Stimulated activated CD8-positive, alpha-beta memory T cell treated with anti-CD3 and anti-CD28 coated beads, Interleukin-7, amount 100 ng/mL, for 4 hours (primary cell): ENCODE measurements around the gene MYO15A.

Experiments
- DNase-seq, 2 donors: peaks; one replicate each; pipeline ENCODE4 v3.0.0-alpha.2; 2020; ENCODE audit warnings: low read depth in 2 of 2

Gene MYO15A

GRCh38 chr17:18136357-18136756 is 27.8 kb downstream of the MYO15A start:
- no peak for DNase-seq

DNA sequence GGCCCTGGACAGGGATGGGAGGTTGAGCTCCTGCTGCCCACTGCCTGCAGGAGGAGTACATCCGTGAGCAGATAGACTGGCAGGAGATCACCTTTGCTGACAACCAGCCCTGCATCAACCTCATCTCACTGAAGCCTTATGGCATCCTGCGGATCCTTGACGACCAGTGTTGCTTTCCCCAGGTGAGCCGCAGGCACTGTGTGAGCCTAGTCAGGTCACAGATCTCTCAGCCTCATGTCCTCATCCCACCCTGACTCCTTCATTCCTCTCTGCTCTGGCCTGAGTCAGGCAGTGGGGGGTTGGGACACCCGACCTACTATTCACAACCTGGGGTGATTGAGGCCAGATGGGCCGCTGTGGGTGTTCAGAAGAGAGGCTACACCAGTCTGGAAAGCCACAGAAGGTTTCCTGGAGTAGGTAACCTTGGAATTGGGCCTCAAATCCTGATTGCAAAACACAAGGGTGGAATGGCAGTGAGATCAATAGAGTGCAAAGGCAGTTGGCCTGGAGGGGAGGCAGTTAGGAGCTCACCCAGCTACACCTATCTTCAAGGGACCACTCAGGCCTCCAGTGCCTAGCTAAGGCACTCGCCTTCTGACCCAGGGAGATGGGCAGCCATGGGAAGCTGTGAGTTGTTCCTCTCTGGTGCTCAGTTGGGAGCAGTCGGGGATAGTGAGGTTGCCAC is 29.7 kb downstream of the MYO15A start:
- DNase-seq = no peak

DNA sequence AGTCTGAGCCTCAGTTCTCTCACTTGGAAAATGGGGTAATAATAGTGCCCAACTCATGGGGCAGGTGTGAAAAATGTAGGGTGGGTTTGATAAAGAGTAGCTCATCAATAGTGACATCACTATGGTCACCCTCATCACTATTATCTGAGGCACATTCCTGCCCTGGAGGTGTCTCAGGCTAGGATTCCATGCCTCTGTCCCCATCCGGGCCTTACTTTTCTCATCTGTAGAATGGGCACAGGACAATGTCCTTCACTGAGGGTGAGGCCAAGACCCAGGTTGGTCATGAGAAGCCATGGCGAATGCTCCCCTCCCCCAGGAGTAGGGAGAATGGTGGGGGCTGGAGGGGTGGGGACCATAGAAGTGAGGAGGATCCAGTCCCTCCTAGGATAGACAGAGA is 30.5 kb downstream of the MYO15A start:
- no peak for DNase-seq

- DNase-seq = no peak
These were observed 30.9 kb downstream of the MYO15A start for GRCh38 chr17:18139498-18139897.

- no peak for DNase-seq
These were observed 31.4 kb downstream of the MYO15A start for GRCh38 chr17:18139949-18140348.

GRCh38 chr17:18140648-18141047 is 32.1 kb downstream of the MYO15A start:
- DNase-seq = no peak

DNA sequence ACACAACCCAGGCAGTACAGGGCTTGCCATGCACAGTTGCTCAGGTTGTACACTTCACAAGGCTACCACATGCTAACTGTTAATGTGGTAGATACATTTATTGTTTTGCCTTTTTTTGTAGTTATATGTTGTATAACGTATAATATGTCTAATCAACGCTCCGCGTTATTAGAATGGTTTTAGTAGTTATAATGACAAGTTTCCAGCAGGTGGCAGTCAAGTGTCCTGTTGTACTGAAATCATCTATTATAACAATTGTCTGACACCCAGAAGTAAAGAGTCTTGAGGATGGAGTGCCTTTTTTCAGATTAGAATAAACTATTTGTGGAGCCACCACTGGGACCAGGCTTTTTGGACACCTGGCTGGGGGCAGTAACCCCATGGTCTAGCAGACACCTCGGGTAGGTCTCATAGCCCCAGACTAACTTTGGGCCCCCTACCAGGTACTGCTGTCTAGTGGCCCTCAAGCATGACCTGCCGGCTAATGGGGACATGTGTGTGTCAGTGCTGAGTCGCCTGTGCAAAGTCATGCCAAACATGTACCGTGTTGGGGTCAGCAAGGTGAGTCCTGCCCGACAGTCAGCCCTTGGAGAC is 32.8 kb downstream of the MYO15A start:
- DNase-seq = no peak

- no peak for DNase-seq
These were observed 33.9 kb downstream of the MYO15A start for GRCh38 chr17:18142417-18142816.

- no peak for DNase-seq
These were observed 34.7 kb downstream of the MYO15A start for GRCh38 chr17:18143044-18143936.

DNA sequence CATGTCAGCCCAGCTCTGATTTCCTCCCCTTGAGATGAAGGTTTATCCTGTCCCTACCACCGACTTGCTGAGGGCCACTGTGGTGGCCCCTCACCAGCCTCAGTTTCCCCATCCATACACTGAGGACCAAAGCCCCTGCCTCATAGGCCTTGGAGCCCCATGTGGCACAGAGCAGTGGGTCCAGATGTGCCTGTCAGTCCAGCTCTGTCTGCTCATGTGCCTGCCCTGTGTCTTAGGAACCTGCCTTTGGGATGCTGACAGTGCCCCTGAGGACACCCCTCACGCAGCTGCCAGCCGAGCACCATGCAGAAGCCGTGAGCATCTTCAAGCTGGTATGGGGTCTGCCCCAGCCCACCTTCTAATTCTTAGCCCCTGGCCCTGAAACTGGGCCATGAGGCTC is 35.7 kb downstream of the MYO15A start:
- DNase-seq = no peak

GRCh38 chr17:18144855-18145254 is 36.3 kb downstream of the MYO15A start:
- DNase-seq = no peak

DNA sequence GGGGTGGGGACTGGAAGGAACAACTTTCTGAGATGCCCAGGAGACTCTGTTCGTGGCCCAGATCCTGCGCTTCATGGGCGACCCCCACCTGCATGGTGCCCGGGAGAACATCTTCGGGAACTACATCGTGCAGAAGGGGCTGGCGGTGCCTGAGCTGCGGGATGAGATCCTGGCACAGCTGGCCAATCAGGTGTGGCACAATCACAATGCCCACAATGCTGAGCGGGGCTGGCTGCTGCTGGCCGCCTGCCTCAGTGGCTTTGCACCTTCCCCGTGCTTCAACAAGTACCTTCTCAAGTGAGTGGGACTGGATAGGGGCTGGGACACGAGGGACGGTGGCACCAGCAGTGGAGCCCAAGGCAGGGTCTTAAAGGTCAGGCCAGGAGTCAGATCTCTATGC is 37.3 kb downstream of the MYO15A start:
- DNase-seq = no peak

DNA sequence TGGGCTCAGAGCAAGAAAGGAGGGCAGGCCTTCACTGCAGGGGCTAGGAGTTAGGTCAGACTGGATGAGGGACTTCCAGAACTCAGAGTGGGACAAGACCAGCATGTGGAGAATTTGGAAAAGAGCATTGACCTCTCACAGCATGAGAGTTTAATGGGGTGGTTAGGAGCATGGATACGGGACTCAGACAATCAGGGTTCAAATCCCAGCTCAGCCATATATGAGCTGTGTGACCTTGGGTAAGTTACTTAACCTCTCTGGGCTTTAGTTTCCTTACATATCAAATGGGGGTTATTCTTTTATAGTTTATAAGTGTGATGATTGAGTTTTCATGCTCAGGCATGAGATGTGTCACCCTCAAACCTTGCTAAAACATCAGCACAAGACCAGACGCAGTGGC is 37.7 kb downstream of the MYO15A start:
- no peak for DNase-seq

DNA sequence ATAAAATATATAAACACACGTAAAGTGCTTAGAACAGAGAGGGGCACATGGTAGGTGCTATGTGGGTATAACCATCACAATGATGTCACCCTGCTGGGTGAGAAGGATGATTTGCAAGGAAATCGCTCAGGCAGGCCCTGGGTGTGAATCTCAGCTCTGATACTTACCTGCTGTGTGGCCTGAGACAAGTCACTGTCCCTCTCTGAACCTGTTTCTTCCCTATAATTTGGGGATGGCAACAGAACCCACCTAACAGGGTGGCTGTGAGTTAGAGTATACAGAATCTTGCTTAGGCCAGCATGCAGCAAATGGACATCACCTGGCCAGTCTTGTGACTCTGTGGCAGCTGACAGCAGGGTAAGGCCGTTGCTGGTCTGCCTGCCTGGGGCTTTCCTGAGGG is 38.4 kb downstream of the MYO15A start:
- no peak for DNase-seq

DNA sequence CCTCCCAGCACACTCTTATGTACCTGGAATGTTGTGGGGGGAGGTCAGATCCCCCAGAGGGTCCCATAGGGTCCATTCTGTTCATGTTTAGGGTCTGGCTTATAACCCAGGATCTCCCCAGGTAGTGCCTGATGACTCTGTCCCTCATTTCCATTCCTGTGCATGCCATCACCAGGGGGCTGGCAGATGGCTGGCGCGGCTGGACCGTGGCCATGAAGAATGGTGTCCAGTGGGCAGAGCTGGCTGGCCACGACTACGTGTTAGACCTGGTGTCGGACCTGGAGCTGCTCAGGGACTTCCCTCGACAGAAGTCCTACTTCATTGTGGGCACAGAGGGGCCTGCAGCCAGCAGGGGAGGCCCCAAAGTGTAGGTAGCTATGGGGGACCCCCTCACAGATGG is 40.0 kb downstream of the MYO15A start:
- no peak for DNase-seq

DNA sequence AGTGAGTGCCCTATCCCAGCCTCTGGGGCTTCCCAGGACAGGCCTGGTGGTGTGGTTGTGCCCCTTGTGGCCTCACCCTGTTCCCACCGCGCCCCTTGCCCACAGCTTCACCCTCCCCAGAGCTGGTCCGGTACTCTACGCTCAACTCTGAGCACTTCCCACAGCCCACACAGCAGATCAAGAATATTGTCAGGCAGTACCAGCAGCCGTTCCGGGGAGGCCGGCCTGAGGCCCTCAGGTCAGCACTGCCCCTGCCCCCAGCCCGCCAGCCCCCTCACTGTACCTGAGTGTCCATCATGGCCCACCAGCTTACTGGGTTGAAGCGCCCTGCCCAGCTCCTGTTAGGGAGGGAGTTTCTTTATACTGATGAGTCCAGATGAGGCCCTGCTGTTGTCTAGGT is 42.7 kb downstream of the MYO15A start:
- no peak for DNase-seq

DNA sequence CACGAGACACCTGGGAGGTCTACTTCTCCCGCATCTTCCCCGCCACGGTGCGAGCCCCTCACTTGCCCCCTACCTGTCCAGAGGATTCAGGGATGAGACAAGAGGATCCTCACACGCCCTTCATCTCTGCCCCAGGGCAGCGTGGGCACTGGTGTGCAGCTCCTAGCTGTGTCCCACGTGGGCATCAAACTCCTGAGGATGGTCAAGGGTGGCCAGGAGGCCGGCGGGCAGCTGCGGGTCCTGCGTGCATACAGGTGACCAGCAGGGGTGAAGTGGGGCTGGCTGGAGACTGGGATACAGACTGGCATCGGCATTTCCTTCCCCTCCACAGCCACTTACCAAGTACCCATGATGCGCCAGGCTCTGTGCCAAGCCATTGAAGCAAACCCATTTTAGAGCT is 46.6 kb downstream of the MYO15A start:
- DNase-seq = no peak

- DNase-seq = no peak
These were observed 47.8 kb downstream of the MYO15A start for GRCh38 chr17:18156171-18156975.

DNA sequence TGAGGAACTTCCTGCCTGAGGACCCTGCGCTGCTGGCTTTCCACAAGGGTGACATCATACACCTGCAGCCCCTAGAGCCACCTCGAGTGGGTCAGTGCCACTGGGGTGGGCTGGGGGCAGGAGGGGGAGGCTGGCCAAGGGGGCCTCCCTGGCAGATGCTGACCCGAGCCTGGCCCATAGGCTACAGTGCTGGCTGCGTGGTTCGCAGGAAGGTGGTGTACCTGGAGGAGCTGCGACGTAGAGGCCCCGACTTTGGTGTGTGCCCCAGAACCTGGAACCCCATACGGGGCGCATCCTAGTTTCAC is 48.4 kb downstream of the MYO15A start:
- DNase-seq = no peak

GRCh38 chr17:18157354-18157985 is 48.9 kb downstream of the MYO15A start:
- no peak for DNase-seq

- DNase-seq = peak; percentile 90
These were observed 49.6 kb downstream of the MYO15A start for GRCh38 chr17:18158022-18158600.
